HFFc6 (cell line): Measurements from ENCODE around the gene FBXL15. TPM values are rescaled to one million over a fixed set of nuclear protein-coding genes. Genes with fewer than 3 reads are reported as not detected.

ENCODE experiments used
- DNase-seq: peaks from one replicate; pipeline ENCODE4 v3.0.0-alpha.2; 2018
- H3K27ac Mint-ChIP-seq: 2 replicates; pipeline ENCODE4 v1.8.0; 2020; ENCODE audit warnings: mild to moderate bottlenecking, mixed read lengths
- H3K27me3 Mint-ChIP-seq: 2 replicates; pipeline ENCODE4 v1.8.0; 2021; ENCODE audit warnings: mild to moderate bottlenecking, moderate library complexity, mixed read lengths; ENCODE audit not compliant: insufficient read depth
- H3K36me3 Mint-ChIP-seq: 2 replicates; pipeline ENCODE4 v1.8.0; 2021; ENCODE audit warnings: low read depth, mixed read lengths
- H3K4me1 Mint-ChIP-seq: 2 replicates; pipeline ENCODE4 v1.8.0; 2020; ENCODE audit warnings: low read depth, mixed read lengths
- H3K4me3 Mint-ChIP-seq: 2 replicates; pipeline ENCODE4 v1.8.0; 2020; ENCODE audit warnings: mild to moderate bottlenecking, moderate library complexity, mixed read lengths
- H3K9me3 Mint-ChIP-seq: 2 replicates; pipeline ENCODE4 v1.8.0; 2020; ENCODE audit warnings: mild to moderate bottlenecking, mixed read lengths
- CTCF ChIP-seq: fragments of 200-600 bp; sonication (generic); IDR thresholded peaks from 2 replicates; pipeline ENCODE4 v1.5.0; 2021; ENCODE audit warnings: antibody characterized with exemption, mild to moderate bottlenecking
- microRNA-seq: library from miRNA; unstranded; fragments of <30 nt; microRNA quantifications from one replicate; pipeline ENCODE4, GENCODE V29; 2019
- total RNA-seq, 6 experiments: library from RNA; stranded (reverse); fragmentation: NEBNext Ultra II Directional; extraction: Animal tissue kit (Norgen Biotek cat#: 25700); gene quantifications; 2 replicates in 1 of 6; 3 replicates in 5 of 6; pipeline ENCODE4 v1.2.3, GENCODE V29; 2021

The FBXL15 gene
- total RNA-seq, 6 experiments from 2014 or later, result 9.2 to 13.2 (median 11.5) TPM

DNA sequence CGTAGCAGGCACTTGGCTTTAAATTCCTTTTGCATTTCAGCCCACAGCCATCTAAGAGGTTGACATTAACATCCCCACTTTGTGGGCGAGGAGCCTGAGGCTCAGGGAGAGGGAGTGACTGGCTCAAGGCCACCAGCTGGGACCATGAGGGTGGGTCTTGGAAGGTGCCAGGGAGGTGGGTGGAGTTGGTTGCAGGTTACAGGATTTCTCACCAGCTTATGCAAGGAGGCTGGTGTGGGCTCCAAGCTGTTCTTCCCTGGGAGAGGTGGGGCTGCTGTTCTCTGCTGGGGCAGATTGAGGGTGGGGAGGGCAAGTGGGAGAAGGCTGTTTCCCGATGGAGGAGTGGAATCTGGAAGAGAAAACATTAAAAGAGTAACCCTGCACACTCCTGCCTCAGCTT lies 44.8 kb downstream of the FBXL15 start:
- peaks cover 22% of the 10 kb centered on the region for H3K4me1 Mint-ChIP-seq
- no peak overlapping the region for H3K27ac Mint-ChIP-seq
- peaks cover 2% of the 10 kb centered on the region for H3K27me3 Mint-ChIP-seq
- no peak for DNase-seq
- TF ChIP-seq CTCF, result no peak
- no peaks in the 10 kb centered on the region for H3K36me3 Mint-ChIP-seq
- H3K4me3 Mint-ChIP-seq, result no peak overlapping the region
- H3K9me3 Mint-ChIP-seq, result no peaks in the 10 kb centered on the region

DNA sequence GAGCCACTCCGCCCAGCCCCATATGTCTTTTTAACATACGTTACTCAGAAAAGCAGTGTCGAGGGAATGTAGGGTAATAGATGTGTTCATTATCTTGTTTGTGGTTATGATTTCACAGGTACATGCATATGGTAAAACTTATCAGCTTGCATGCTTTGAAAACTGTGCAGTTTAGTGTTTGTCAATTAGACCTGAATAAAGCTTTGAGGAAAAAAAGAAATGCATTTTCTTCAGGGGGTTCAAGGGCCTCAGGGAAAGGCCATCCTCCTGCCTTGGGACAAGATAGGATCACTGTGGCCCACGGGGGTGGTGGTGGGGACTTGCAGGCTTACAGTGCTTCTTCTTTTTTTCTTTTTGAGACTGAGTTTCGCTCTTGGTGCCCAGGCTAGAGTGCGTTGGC lies 46.7 kb downstream of the FBXL15 start:
- no peak for DNase-seq
- H3K27me3 Mint-ChIP-seq, result peaks cover 2% of the 10 kb centered on the region
- no peaks in the 10 kb centered on the region for H3K36me3 Mint-ChIP-seq
- TF ChIP-seq CTCF, result no peak
- no peak overlapping the region for H3K4me3 Mint-ChIP-seq
- no peaks in the 10 kb centered on the region for H3K9me3 Mint-ChIP-seq
- H3K4me1 Mint-ChIP-seq, result peaks cover 6% of the 10 kb centered on the region; the same call in 1 of the 2 replicates
- H3K27ac Mint-ChIP-seq, result no peak overlapping the region

DNA sequence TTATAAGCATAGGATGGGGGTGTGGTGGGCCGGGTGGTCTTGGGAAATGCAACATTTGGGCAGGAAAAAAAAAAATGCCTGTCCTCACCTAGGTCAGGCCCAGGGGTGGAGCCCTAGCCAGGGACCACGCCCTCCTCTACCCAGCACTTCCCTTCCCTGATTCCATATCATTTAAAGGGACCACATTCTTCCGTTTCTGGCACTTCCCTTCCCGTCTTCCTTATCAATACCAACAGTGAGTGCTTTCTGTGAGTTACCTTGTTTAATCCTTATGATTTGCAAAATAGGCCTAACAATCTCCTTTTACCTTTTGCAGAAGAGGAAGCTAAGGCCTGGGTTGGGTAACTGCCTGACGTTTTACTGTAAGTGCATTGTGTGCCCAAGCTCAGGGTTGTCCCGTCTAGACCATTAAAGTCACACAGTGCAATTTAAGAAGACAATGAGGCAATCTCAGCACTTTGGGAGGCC lies 47.4 kb downstream of the FBXL15 start:
- DNase-seq, result no peak
- Mint-ChIP-seq H3K4me3 (no peak overlapping the region), H3K27ac (no peak overlapping the region), H3K27me3 (peaks cover 2% of the 10 kb centered on the region), H3K9me3 (no peaks in the 10 kb centered on the region), H3K36me3 (no peaks in the 10 kb centered on the region), H3K4me1 (no peaks in the 10 kb centered on the region)
- no peak for TF ChIP-seq CTCF

- TF ChIP-seq CTCF, result no peak
Observed at GRCh38 chr10:102468683-102469082, 48.0 kb downstream of the FBXL15 start.

GRCh38 chr10:102470579-102471546 lies 50.2 kb downstream of the FBXL15 start:
- H3K9me3 Mint-ChIP-seq, result no peaks in the 10 kb centered on the region
- TF ChIP-seq CTCF, result no peak
- H3K4me1 Mint-ChIP-seq, result no peaks in the 10 kb centered on the region
- H3K27ac Mint-ChIP-seq, result no peak overlapping the region
- no peak overlapping the region for H3K4me3 Mint-ChIP-seq
- no peaks in the 10 kb centered on the region for H3K36me3 Mint-ChIP-seq
- H3K27me3 Mint-ChIP-seq, result no peaks in the 10 kb centered on the region; the same call in none of the 2 replicates
- no peak for DNase-seq

More at GRCh38 chr10:102468683-102469082, 48.0 kb downstream of the FBXL15 start:
- Mint-ChIP-seq H3K27ac (no peak overlapping the region), H3K9me3 (no peaks in the 10 kb centered on the region), H3K27me3 (peaks cover 2% of the 10 kb centered on the region), H3K4me3 (no peak overlapping the region), H3K4me1 (no peaks in the 10 kb centered on the region), H3K36me3 (no peaks in the 10 kb centered on the region)
- no peak for DNase-seq

Small RNA genes within 50 kb of the gene (microRNA-seq; reads per million reads assigned to microRNA genes)
- gene MIR146B, result 181 reads per million, percentile 57 among the genes with 10 or more reads in this experiment

Other genes with a start within 250 kb of the FBXL15 start
- under 1 TPM in 4 of 6 experiments, not detected in 2; 0.11 to 0.21 (median 0.16) TPM for gene ELOVL3, start 194.5 kb upstream of the FBXL15 start, total RNA-seq
- gene PITX3, start 179.3 kb upstream of the FBXL15 start, total RNA-seq, result under 1 TPM in 1 of 6 experiments, not detected in 5; 0.14 TPM
- 10 to 100 TPM; 67.2 to 83.6 (median 74.2) TPM for gene GBF1, start 175.3 kb upstream of the FBXL15 start, total RNA-seq
- gene NFKB2, start 25.1 kb upstream of the FBXL15 start, total RNA-seq, result 10 to 100 TPM; 23.1 to 27.4 (median 26.1) TPM
- 1 to 10 TPM in 2 of 6 experiments, under 1 TPM in 4; 0.37 to 1.4 (median 0.69) TPM for gene PSD, start 2.1 kb upstream of the FBXL15 start, total RNA-seq
- gene CUEDC2, start 11.7 kb downstream of the FBXL15 start, total RNA-seq, result 10 to 100 TPM; 62.6 to 75.9 (median 72.5) TPM
- under 1 TPM in 1 of 6 experiments, not detected in 5; 0.12 TPM for gene C10orf95, start 30.7 kb downstream of the FBXL15 start, total RNA-seq
- gene ACTR1A, start 81.9 kb downstream of the FBXL15 start, total RNA-seq, result 100 to 1,000 TPM; 125 to 175 (median 152) TPM
- 10 to 100 TPM; 12.8 to 16.8 (median 15.2) TPM for gene SUFU, start 83.1 kb downstream of the FBXL15 start, total RNA-seq
- 100 to 1,000 TPM; 123 to 148 (median 135) TPM for gene TRIM8, start 223.6 kb downstream of the FBXL15 start, total RNA-seq